Neutrophil (primary cell): ENCODE data around the gene CDY2A.
"Not testable (repeated sequence)": the region's sequence is repeated elsewhere in the genome, so short reads cannot be mapped to it uniquely, and the experiment has no call there.

ENCODE experiments used
- H3K27ac ChIP-seq: fragments of 200-600 bp; sonication (generic); 2 replicates; pipeline ENCODE4 v1.5.1; 2016; ENCODE audit warnings: mild to moderate bottlenecking, moderate library complexity
- H3K27me3 ChIP-seq: fragments of 200-600 bp; sonication (generic); 2 replicates; pipeline ENCODE4 v1.6.0; 2016; ENCODE audit warnings: mild to moderate bottlenecking
- H3K36me3 ChIP-seq: fragments of 200-600 bp; sonication (generic); 2 replicates; pipeline ENCODE4 v1.5.1; 2017
- H3K4me1 ChIP-seq, 2 experiments: fragments of 200-600 bp in 1 of 2; sonication (generic) in 1 of 2; 1 replicate in 1 of 2; 2 replicates in 1 of 2; pipeline versions ENCODE4 v1.5.1 to v1.6.1; 2013 to 2016; ENCODE audit warnings: low read depth in 1 of 2, low read length in 1 of 2, mild to moderate bottlenecking in 1 of 2, moderate library complexity in 1 of 2; ENCODE audit not compliant: control insufficient read depth in 1 of 2, insufficient read depth in 1 of 2
- H3K4me3 ChIP-seq, 2 experiments: fragments of 200-600 bp in 1 of 2; sonication (generic) in 1 of 2; 1 replicate in 1 of 2; 2 replicates in 1 of 2; pipeline ENCODE4 v1.5.1; 2013 to 2016; ENCODE audit warnings: low read depth in 1 of 2, low read length in 1 of 2, mild to moderate bottlenecking in 1 of 2, moderate library complexity in 1 of 2
- H3K9me3 ChIP-seq: fragments of 200-600 bp; sonication (generic); 2 replicates; pipeline ENCODE4 v1.5.1; 2016

Gene CDY2A, protein sequence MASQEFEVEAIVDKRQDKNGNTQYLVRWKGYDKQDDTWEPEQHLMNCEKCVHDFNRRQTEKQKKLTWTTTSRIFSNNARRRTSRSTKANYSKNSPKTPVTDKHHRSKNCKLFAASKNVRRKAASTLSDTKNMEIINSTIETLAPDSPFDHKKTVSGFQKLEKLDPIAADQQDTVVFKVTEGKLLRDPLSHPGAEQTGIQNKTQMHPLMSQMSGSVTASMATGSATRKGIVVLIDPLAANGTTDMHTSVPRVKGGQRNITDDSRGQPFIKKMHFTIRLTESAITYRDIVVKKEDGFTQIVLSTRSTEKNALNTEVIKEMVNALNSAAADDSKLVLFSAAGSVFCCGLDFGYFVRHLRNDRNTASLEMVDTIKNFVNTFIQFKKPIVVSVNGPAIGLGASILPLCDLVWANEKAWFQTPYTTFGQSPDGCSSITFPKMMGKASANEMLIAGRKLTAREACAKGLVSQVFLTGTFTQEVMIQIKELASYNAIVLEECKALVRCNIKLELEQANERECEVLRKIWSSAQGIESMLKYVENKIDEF

DNA sequence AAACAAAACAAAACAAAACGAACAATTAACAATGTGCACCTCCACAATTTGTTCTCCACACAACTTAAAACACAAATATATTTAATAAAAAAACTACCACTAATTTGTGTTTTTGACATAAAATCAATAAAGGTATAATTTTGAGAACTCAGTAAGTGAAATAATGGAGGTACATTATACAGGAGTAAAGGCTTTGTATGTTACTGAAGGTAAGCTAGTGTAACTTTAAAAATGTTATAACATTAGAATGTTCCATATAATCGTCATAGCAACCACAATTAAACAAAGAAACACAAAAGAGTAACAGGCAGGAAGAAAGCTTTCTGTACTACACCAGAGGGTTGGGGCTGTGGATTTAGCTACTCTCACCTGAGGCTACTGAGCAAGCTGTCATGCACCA lies at the start of gene CDY2A:
Gene CDY2A, plus strand, starts transcription at position 301 of the 400 bp plus-strand sequence. CDS start 328 bp downstream, outside the sequence.
- not testable (repeated sequence) for H3K4me3 ChIP-seq, H3K9me3 ChIP-seq, H3K4me1 ChIP-seq, H3K27me3 ChIP-seq, H3K36me3 ChIP-seq, H3K27ac ChIP-seq

GRCh38 chrY:17997586-17997985 lies 28.0 kb upstream of the CDY2A start:
- not testable (repeated sequence) for H3K9me3 ChIP-seq

DNA sequence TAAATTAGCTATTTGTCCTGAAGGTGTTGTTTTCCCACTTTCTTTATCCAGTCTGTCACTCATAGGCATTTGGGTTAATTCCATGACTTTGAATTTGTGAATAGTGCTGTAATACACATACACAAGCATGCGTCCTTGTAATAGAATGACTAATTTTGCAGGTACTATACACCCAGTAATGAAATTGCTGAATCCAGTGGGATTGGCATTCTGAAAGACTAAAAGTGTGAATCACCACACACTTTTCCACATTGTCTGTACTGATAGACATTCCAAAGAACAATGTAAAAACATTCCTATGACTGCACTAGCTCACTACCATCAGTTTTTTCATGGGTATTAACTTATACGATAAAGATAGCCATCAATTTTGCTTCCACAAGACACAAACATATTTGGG lies 27.3 kb upstream of the CDY2A start:
- not testable (repeated sequence) for H3K27me3 ChIP-seq, H3K4me1 ChIP-seq, H3K27ac ChIP-seq, H3K4me3 ChIP-seq, H3K9me3 ChIP-seq, H3K36me3 ChIP-seq

More at GRCh38 chrY:17997586-17997985, 28.0 kb upstream of the CDY2A start:
- not testable (repeated sequence) for H3K36me3 ChIP-seq, H3K27ac ChIP-seq, H3K4me3 ChIP-seq, H3K27me3 ChIP-seq, H3K4me1 ChIP-seq

DNA sequence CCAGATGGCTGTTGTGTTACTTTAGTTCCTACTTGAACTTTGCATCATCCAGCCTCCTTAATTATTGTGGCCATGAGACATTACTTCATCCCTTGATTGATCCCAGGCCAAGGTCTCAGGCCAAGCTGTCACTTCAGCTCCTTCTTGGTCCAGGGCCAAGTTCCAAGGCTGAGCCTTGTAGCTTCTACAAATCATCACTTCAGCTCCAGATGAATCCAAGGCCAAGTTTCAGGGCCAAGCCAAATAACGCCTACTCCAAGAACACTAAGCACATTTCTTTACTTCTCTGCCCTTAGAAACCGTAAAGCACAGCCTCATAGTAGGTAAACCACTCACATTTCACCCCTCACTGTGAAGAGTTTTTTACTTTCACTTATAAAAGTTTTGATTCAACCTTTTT lies 1.7 kb upstream of the CDY2A start:
- H3K4me3 ChIP-seq, H3K36me3 ChIP-seq, H3K27ac ChIP-seq, H3K27me3 ChIP-seq, H3K4me1 ChIP-seq, H3K9me3 ChIP-seq: not testable (repeated sequence)

DNA sequence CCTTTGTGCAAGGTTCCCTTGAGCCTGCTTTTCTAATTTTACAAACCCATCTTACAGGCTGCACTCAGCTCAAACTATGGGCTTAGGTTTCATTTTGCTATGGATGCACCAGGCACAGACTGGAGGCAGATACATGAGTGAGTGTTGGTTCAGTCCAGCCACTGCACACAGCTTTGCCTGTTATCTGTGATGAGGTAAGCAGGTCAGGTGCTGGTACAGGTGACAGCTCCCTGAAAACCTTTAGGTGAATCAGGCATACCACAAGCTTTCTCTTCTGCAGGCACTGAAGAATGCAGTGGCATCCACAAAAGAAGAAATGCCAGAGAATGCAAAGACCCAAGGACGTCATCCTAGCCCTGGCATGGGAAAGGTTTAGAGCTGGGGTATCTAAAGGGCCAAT lies 3.3 kb downstream of the CDY2A start:
- H3K36me3 ChIP-seq, H3K9me3 ChIP-seq, H3K4me1 ChIP-seq, H3K27ac ChIP-seq, H3K4me3 ChIP-seq, H3K27me3 ChIP-seq: not testable (repeated sequence)

DNA sequence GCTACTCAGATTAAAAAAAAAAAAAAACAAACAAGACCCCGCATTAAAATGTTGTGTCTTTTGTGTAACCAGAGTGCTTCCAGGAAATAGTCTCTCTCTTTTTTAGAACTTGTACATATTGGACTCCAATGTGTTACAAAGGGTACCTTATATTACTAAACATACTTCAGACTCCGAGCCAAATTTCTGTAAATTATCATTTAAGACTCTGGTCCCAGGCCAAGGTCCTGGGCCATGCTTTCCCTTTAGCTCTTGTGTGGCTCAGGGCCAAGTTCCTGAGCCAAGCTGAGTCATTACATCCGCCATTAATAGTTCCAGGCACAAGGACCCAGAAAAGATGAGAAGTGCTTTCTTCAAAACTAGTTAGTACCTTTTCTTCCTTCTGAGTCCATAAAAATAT lies 4.6 kb downstream of the CDY2A start:
- H3K4me1 ChIP-seq, H3K27me3 ChIP-seq, H3K9me3 ChIP-seq, H3K4me3 ChIP-seq, H3K36me3 ChIP-seq, H3K27ac ChIP-seq: not testable (repeated sequence)

DNA sequence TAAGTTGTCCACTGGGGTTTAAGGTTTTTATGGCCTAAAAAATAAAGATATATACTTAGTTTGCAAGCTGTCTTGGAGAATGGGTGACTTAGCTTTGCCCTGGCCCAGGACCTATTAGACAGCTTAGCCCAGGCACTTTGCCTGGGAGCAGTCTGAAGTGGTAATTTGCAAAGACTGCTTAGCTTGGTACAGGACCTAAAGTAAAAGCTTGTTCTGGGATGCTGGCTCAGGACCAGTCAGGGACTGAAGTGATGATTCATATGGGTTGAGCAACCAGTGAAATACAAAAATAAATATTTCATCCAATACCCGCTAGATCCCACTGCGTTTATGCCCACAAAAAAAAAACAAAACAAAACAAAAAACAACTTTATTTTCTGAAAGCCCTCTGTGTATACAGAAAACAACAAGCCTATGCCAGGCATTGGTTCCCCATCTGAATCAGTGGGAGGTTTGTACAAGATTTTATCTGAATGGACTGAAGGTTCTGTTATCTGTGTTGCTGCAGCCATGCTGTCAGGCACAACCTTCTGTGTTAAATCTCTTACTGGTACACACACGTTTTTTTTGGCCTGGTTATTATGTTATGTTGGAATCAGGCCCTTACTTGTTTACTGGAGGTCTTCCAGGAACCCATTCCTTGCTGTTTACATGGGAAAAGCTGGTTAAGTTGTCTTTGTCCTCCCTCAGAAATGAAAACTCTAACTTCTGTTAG lies 8.7 kb downstream of the CDY2A start:
- not testable (repeated sequence) for H3K4me1 ChIP-seq, H3K4me3 ChIP-seq, H3K27me3 ChIP-seq, H3K9me3 ChIP-seq, H3K36me3 ChIP-seq, H3K27ac ChIP-seq

DNA sequence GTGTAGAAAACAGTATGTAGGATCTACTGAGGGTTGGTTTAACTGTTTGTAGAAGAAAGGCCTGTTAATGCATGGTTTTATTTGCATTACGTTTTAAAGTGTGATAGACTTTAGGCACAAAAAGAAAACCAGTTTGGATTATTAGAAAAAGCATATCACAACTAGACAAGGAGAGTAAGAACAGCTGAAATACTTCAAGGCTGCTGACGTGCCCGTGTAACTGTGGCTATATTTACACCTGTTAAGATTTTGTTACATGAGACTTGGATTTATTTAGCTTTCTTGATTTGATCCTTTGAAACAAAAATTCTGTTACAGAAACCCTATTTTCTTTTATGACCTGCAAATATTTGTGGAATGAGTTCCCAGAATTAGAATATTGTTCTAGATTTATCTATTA lies 9.3 kb downstream of the CDY2A start:
- H3K27me3 ChIP-seq, H3K9me3 ChIP-seq, H3K27ac ChIP-seq, H3K4me3 ChIP-seq, H3K36me3 ChIP-seq, H3K4me1 ChIP-seq: not testable (repeated sequence)

DNA sequence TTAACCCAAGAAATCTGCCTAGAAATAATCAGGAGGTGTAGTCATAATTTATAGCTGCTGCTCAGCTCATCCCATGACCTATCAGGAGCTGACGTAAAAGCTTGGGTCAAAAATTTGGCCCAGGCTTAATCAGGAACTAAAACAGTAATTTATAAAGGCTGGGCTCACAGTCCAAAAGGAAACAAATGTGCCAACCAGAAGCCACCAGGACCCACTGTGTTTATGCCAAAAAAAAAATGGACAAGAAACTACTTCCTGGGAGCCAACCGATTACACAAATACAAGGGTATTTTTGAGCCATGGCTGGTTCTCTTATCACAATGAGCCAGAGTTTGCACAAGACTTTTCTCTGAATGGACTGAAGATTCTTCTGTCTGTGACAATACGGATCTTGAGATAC lies 19.4 kb downstream of the CDY2A start:
- H3K27ac ChIP-seq, H3K27me3 ChIP-seq, H3K36me3 ChIP-seq, H3K9me3 ChIP-seq, H3K4me1 ChIP-seq, H3K4me3 ChIP-seq: not testable (repeated sequence)

DNA sequence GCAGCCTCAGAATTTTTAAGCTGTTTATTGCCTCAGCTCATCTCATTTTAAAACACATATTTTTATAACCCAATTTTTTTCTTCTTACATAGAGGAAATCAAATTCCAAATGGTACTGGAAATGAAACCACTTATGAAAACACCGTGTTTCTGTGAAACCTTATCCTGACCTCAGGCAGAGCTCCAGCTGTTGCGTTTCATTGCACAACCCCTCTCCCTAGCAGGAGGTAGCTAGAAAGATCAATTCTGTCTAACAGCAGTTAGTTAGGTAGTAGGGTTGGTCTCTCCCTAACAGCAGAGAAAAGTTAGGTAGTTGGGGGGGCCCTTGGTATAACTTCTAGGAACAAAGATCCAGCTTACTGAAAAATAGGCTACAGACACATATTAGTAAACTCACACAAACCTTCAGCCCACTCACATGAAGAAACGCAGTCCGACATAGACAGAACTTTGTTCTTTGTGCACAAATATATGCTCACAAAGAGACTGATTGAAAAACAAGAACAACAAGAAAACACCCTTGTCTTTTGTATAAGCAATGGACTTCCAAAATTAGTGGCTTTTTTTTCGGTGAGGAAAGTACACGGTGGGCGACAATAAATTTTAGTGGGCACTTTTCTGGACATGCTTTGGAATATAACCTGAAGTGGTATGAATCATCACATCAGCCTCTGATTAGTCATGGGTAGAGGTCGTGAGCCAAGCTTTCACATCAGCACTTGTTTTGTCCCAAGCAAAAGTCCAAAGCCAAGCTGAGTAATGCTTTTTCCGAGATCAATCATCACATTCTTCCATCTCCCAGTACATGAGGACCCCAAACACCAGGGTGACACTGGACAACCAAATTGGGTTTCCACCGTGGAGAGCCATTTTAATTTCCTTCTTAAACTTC lies 22.8 kb downstream of the CDY2A start:
- not testable (repeated sequence) for H3K4me1 ChIP-seq, H3K4me3 ChIP-seq, H3K27ac ChIP-seq, H3K36me3 ChIP-seq, H3K27me3 ChIP-seq, H3K9me3 ChIP-seq

DNA sequence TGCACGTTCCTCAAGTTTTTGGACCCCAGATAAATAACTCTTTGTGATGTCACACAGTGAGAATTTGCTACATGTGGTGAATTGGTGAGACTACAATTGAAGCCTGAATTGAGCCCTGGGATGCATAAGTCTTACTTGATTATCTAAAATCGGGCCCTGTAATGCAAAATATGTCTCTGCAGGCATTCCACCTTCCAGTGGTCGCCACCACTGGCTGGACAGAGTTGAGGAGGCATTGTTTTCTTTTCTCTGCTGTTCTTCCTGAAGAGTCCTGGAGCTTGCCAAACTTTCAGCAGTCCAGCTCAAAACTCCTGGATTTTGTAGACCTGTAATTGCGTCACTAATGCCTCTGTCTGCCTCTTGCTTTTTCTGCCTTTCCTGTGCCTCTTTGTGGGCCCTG lies 23.5 kb downstream of the CDY2A start:
- not testable (repeated sequence) for H3K9me3 ChIP-seq, H3K27ac ChIP-seq, H3K36me3 ChIP-seq, H3K4me1 ChIP-seq, H3K4me3 ChIP-seq, H3K27me3 ChIP-seq

DNA sequence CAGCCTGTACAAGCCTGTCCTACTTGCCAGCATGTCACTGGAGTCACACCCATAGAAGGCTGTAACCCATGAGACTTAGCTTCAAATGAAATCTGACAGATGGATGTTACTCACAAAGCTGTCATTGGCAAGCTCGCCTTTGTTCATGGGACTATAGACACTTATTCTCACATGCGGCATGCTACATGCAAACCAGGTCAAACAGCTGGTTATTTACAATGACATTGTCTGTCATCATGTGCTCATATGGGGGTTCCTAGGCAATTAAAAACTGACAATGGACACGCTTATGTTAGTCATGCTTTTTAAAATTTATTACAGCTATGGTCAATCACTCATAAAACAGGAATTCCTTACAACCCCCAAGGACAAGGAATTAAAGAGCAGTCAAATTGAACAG lies 30.9 kb downstream of the CDY2A start:
- not testable (repeated sequence) for H3K4me3 ChIP-seq, H3K4me1 ChIP-seq, H3K27me3 ChIP-seq, H3K9me3 ChIP-seq, H3K27ac ChIP-seq, H3K36me3 ChIP-seq

DNA sequence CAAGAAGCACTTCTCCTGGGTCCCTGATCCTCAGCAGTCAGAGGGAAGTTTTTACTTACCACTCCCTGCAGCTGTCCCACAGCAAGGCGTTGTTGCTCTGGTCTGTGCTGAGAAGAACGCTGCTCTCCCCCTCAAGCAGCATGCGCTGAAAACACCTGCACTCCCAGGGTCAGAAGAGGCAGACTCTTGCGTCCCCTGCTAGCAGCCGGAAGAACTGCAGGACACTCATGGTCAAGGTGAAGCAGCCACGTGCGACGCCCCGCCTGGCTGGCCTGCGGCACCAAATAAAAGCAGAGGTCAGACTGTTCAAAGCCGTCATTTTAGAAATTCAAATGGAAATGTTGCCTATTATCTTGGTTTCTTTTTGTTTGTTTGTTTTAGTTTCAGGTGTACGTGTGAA lies 47.9 kb downstream of the CDY2A start:
- not testable (repeated sequence) for H3K27ac ChIP-seq, H3K27me3 ChIP-seq, H3K36me3 ChIP-seq, H3K4me3 ChIP-seq, H3K4me1 ChIP-seq, H3K9me3 ChIP-seq
